Keratinocyte (primary cell): ENCODE results near the gene KLF7. TPM values are rescaled to one million over a fixed set of nuclear protein-coding genes. Genes with fewer than 3 reads are reported as not detected.

Experiments
- DNase-seq: peaks from one replicate; pipeline ENCODE4 v3.0.0-alpha.2; 2011; ENCODE audit warnings: low read depth, missing footprints, low spot score
- FAIRE-seq: peaks from 2 replicates; lab custom pipeline; 2011; peaks lifted over from hg19 to GRCh38; lab: Jason Lieb, UNC
- H2AFZ ChIP-seq: 2 replicates; pipeline ENCODE4 v1.6.0; 2012; ENCODE audit warnings: low read length, control low read depth, inconsistent platforms; ENCODE audit not compliant: control insufficient read depth
- H3K27ac ChIP-seq: 2 replicates; pipeline ENCODE4 v1.5.1; 2011; ENCODE audit warnings: low read length; ENCODE audit not compliant: control insufficient read depth, insufficient read depth
- H3K27me3 ChIP-seq: 3 replicates; pipeline ENCODE4 v1.6.0; 2011; ENCODE audit warnings: low read length; ENCODE audit not compliant: control insufficient read depth, insufficient read depth; ENCODE audit errors: extremely low read depth
- H3K36me3 ChIP-seq, 2 experiments: 2 replicates in 1 of 2; 3 replicates in 1 of 2; pipeline ENCODE4 v1.5.1; 2011; ENCODE audit warnings: low read length in 2 of 2, mild to moderate bottlenecking in 1 of 2; ENCODE audit not compliant: control insufficient read depth in 2 of 2, insufficient read depth in 2 of 2; ENCODE audit errors: extremely low read depth in 1 of 2
- H3K4me1 ChIP-seq: 3 replicates; pipeline ENCODE4 v1.5.1; 2011; ENCODE audit warnings: low read length; ENCODE audit not compliant: control insufficient read depth, insufficient read depth; ENCODE audit errors: extremely low read depth
- H3K4me2 ChIP-seq: 3 replicates; pipeline ENCODE4 v1.6.0; 2011; ENCODE audit warnings: low read depth, low read length; ENCODE audit not compliant: control insufficient read depth, insufficient read depth; ENCODE audit errors: extremely low read depth
- H3K4me3 ChIP-seq, 3 experiments: fragments of 200-600 bp in 1 of 3; sonication (generic) in 1 of 3; 2 replicates in 2 of 3; 3 replicates in 1 of 3; pipeline ENCODE4 v1.5.1; 2011 to 2016; ENCODE audit warnings: low read length in 3 of 3, mild to moderate bottlenecking in 3 of 3, control low read depth in 2 of 3, inconsistent platforms in 1 of 3, low read depth in 1 of 3, mixed read lengths in 1 of 3, mixed run types in 1 of 3, moderate library complexity in 1 of 3; ENCODE audit not compliant: control insufficient read depth in 2 of 3, insufficient read depth in 2 of 3; ENCODE audit errors: extremely low read depth in 1 of 3
- H3K79me2 ChIP-seq: 2 replicates; pipeline ENCODE4 v1.6.0; 2012; ENCODE audit warnings: low read length; ENCODE audit not compliant: control insufficient read depth, insufficient read depth
- H3K9ac ChIP-seq: 3 replicates; pipeline ENCODE4 v1.6.0; 2011; ENCODE audit warnings: low read length; ENCODE audit not compliant: control insufficient read depth, insufficient read depth; ENCODE audit errors: extremely low read depth
- H3K9me1 ChIP-seq: 3 replicates; pipeline ENCODE4 v1.6.0; 2011; ENCODE audit warnings: low read length; ENCODE audit not compliant: control insufficient read depth, insufficient read depth; ENCODE audit errors: extremely low read depth
- H3K9me3 ChIP-seq: 2 replicates; pipeline ENCODE4 v1.5.1; 2012; ENCODE audit warnings: low read depth, low read length; ENCODE audit not compliant: control insufficient read depth
- H4K20me1 ChIP-seq: 3 replicates; pipeline ENCODE4 v1.6.0; 2011; ENCODE audit warnings: low read length; ENCODE audit not compliant: control insufficient read depth, insufficient read depth; ENCODE audit errors: extremely low read depth
- CTCF ChIP-seq, 3 experiments: IDR thresholded peaks in 1 of 3; conservative IDR thresholded peaks in 1 of 3; optimal IDR thresholded peaks in 1 of 3; 2 replicates in 2 of 3; 3 replicates in 1 of 3; pipeline versions ENCODE3 to v1.5.1; 2011; ENCODE audit warnings: low read length in 3 of 3, mild to moderate bottlenecking in 3 of 3, moderate library complexity in 2 of 3, control low read depth in 1 of 3, inconsistent platforms in 1 of 3; ENCODE audit not compliant: insufficient read depth in 2 of 3; ENCODE audit errors: extremely low read depth in 1 of 3
- EZH2 ChIP-seq: IDR thresholded peaks from one replicate; pipeline ENCODE4 v1.6.1; 2012; ENCODE audit warnings: inconsistent platforms, mild to moderate bottlenecking, low read length, moderate library complexity
- dilution Hi-C: fragments of 300-500 bp; cut with MboI; formaldehyde crosslinking; loops from one replicate; pipeline ENCODE4 v1.7.0; 2020; ENCODE audit warnings: low sequenced_read_pairs; ENCODE audit not compliant: extremely low pct_ligation_motif_present
- polyA plus RNA-seq, 5 experiments: library from polyadenylated mRNA; depleted of rRNA in 3 of 5; stranded (reverse) in 3 of 5; stranded (forward) in 1 of 5; unstranded in 1 of 5; fragments of >200 nt; gene quantifications; 1 replicate in 1 of 5; 2 replicates in 3 of 5; 3 replicates in 1 of 5; pipeline versions ENCODE4 v1.2.1 to v1.2.3, GENCODE V29; 2011 to 2012; ENCODE audit warnings: missing spikeins in 2 of 5, low read depth in 1 of 5, low replicate concordance in 1 of 5

The KLF7 gene
- polyA plus RNA-seq, 1 donor (not counting 4 experiments of a cell fraction or from before 2014, with no cell fraction given), result 44.7 TPM

GRCh38 chr2:207110715-207111114 lies 55.0 kb downstream of the KLF7 start:
- Histone ChIP-seq H3K79me2 (peaks cover 94% of the 10 kb centered on the region), H3K9ac (no peak overlapping the region), H3K4me2 (no peak overlapping the region), H3K27ac (no peak overlapping the region), H3K4me3 (no peak overlapping the region), H2AFZ (no peak overlapping the region), H3K27me3 (no peaks in the 10 kb centered on the region), H4K20me1 (peaks cover 8% of the 10 kb centered on the region), H3K36me3 (peaks cover 24 to 58% of the 10 kb centered on the region in 2 experiments), H3K9me3 (no peaks in the 10 kb centered on the region), H3K9me1 (peaks cover 1% of the 10 kb centered on the region), H3K4me1 (no peaks in the 10 kb centered on the region)
- DNase-seq (no peak), FAIRE-seq (no peak)
- dilution Hi-C loops, result no loop called here
- no peak for TF ChIP-seq CTCF (optimal IDR thresholded peaks at IDR 0.05 in 1 of 3, IDR thresholded peaks at IDR 0.05 in 1 of 3, conservative IDR thresholded peaks at IDR 0.05 in 1 of 3; ENCODE audit: extremely low read depth in 1 of 3, insufficient read depth in 2 of 3, low read length in 3 of 3)
- no peak for TF ChIP-seq EZH2

- Histone ChIP-seq H3K4me2 (no peak overlapping the region), H3K27me3 (no peaks in the 10 kb centered on the region), H3K36me3 (peaks cover 25 to 58% of the 10 kb centered on the region in 2 experiments), H3K4me3 (no peak overlapping the region), H3K9me1 (no peaks in the 10 kb centered on the region), H3K4me1 (no peaks in the 10 kb centered on the region), H2AFZ (no peak overlapping the region), H3K79me2 (peaks cover 94% of the 10 kb centered on the region), H3K9me3 (no peaks in the 10 kb centered on the region), H4K20me1 (peaks cover 6% of the 10 kb centered on the region), H3K9ac (no peak overlapping the region), H3K27ac (no peak overlapping the region)
- no peak for DNase-seq
- no peak for FAIRE-seq
- dilution Hi-C loops, result no loop called here
- TF ChIP-seq CTCF (optimal IDR thresholded peaks at IDR 0.05 in 1 of 3, IDR thresholded peaks at IDR 0.05 in 1 of 3, conservative IDR thresholded peaks at IDR 0.05 in 1 of 3; ENCODE audit: extremely low read depth in 1 of 3, insufficient read depth in 2 of 3, low read length in 3 of 3) (no peak), EZH2 (no peak)
Measured at GRCh38 chr2:207110310-207110709, 55.4 kb downstream of the KLF7 start.
